OCI-LY7 (cell line): ENCODE measurements around the gene ERCC5. TPM values are rescaled to one million over a fixed set of nuclear protein-coding genes. Genes with fewer than 3 reads are reported as not detected.

Experiments used
- BruUV-seq: library from RNA; stranded (reverse); fragments of 400-500 nt; replicated peaks from 2 replicates; lab custom pipeline; 2021; lab: Mats Ljungman, UMichigan
- CTCF ChIA-PET: fragments of 300-600 bp; sonication (Branson Sonifier 250); formaldehyde crosslinking; loops from one replicate; lab custom pipeline; 2022; ENCODE audit warnings: antibody characterized with exemption; ENCODE audit not compliant: unreplicated experiment; lab: Charles Lee
- POLR2A ChIA-PET: fragments of 300-600 bp; sonication (Branson Sonifier 250); formaldehyde crosslinking; loops from one replicate; lab custom pipeline; 2022; ENCODE audit warnings: antibody characterized with exemption; lab: Charles Lee
- DNase-seq: peaks from one replicate; pipeline ENCODE4 v3.0.0-alpha.2; 2015; ENCODE audit warnings: low spot score
- H2AFZ ChIP-seq: fragments of 200-600 bp; sonication (generic), shearing (Covaris generic); 2 replicates; pipeline ENCODE4 v1.6.1; 2014; ENCODE audit warnings: mild to moderate bottlenecking, antibody characterized with exemption, low read length, moderate library complexity
- H3K27ac ChIP-seq: fragments of 200-600 bp; sonication (generic); 2 replicates; pipeline ENCODE4 v1.5.1; 2014; ENCODE audit warnings: mixed run types, low read depth, mild to moderate bottlenecking, moderate library complexity, low read length, inconsistent platforms; ENCODE audit not compliant: poor library complexity, severe bottlenecking
- H3K36me3 ChIP-seq: fragments of 200-600 bp; sonication (generic); 2 replicates; pipeline ENCODE4 v1.6.1; 2014; ENCODE audit warnings: mild to moderate bottlenecking, antibody characterized with exemption, low read length, moderate library complexity, mixed read lengths; ENCODE audit not compliant: insufficient read depth
- H3K4me1 ChIP-seq: fragments of 200-600 bp; sonication (generic); 2 replicates; pipeline ENCODE4 v1.5.1; 2014; ENCODE audit warnings: mild to moderate bottlenecking, low read length; ENCODE audit not compliant: insufficient read depth, poor library complexity, severe bottlenecking
- H3K4me2 ChIP-seq: fragments of 200-600 bp; sonication (generic); 2 replicates; pipeline ENCODE4 v1.6.1; 2014; ENCODE audit warnings: mild to moderate bottlenecking, low read length
- H3K4me3 ChIP-seq: fragments of 200-600 bp; sonication (generic); 2 replicates; pipeline ENCODE4 v1.5.1; 2014; ENCODE audit warnings: mild to moderate bottlenecking, low read depth, low read length; ENCODE audit not compliant: poor library complexity, severe bottlenecking
- H3K79me2 ChIP-seq: fragments of 200-600 bp; sonication (generic); 2 replicates; pipeline ENCODE4 v1.6.1; 2016; ENCODE audit warnings: low read depth, mild to moderate bottlenecking, low read length, moderate library complexity, mixed read lengths; ENCODE audit not compliant: insufficient read depth
- H3K9me2 ChIP-seq: fragments of 200-600 bp; sonication (generic); 2 replicates; pipeline ENCODE4 v1.6.1; 2016; ENCODE audit warnings: mild to moderate bottlenecking, low read length, mixed read lengths; ENCODE audit not compliant: insufficient read depth
- H3K9me3 ChIP-seq: fragments of 200-600 bp; sonication (generic); 2 replicates; pipeline ENCODE4 v1.6.1; 2014; ENCODE audit warnings: mild to moderate bottlenecking, mixed run types, low read length, mixed read lengths
- H4K20me1 ChIP-seq: fragments of 200-600 bp; sonication (generic); 2 replicates; pipeline ENCODE4 v1.6.1; 2014; ENCODE audit warnings: mild to moderate bottlenecking, antibody characterized with exemption, low read length, moderate library complexity, mixed read lengths; ENCODE audit not compliant: insufficient read depth
- CTCF ChIP-seq: fragments of 200-600 bp; sonication (generic); conservative IDR thresholded peaks from 2 replicates; pipeline ENCODE4 v1.5.1; 2014; ENCODE audit warnings: mild to moderate bottlenecking, antibody characterized with exemption, low read length, moderate library complexity, mixed read lengths
- EZH2phosphoT487 ChIP-seq: fragments of 200-600 bp; sonication (generic); IDR thresholded peaks from 2 replicates; pipeline ENCODE4 v1.6.1; 2018; ENCODE audit warnings: low read depth, borderline replicate concordance, mild to moderate bottlenecking, mixed run types, antibody characterized with exemption, low read length, moderate library complexity, mixed read lengths
- intact Hi-C: fragments of 100-400 bp; cut with micrococcal nuclease; formaldehyde crosslinking; loops from one replicate; pipeline ENCODE4 v1.10.0; 2022; ENCODE audit not compliant: unreplicated experiment
- total RNA-seq, 2 experiments: library from RNA; depleted of rRNA in 1 of 2; stranded (reverse); fragments of >200 nt in 1 of 2; shearing (Covaris generic) in 1 of 2; gene quantifications; 2 replicates each; pipeline ENCODE4 v1.2.3, GENCODE V29; 2014 to 2022

The ERCC5 gene
- total RNA-seq, 2 experiments from 2014 or later, result 37.9 to 38.5 TPM

- no TSS peak for BruUV-seq
- CTCF ChIA-PET, result no interaction called here
Observed at GRCh38 chr13:102839462-102839861, 6.4 kb upstream of the ERCC5 start.

DNA sequence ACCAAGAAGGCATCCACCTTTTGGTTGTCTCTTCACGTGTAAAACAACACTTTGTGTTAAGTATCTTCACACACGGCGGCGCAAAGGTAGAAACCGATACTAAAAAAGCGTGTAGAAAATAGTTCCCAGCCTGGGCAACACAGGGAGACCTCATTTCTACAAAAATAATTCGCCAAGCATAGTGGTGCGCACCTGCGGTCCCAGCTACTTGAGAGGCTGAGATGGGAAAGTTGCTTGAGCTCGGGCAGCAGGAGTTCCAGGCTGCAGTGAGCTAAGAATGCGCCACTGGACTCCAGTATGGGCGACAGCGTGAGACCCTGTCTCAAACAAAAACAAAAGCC lies 573 bp upstream of the ERCC5 start:
- no peak for DNase-seq
- POLR2A ChIA-PET, result interaction anchor here (1.1 to 1.5 kb wide), 3 partner anchors 249 to 264 kb away, joined by 3 to 6 read pairs (median 4); partner anchors contain the start of gene TPP2
- TF ChIP-seq EZH2phosphoT487, result no peak
- no peak for TF ChIP-seq CTCF
- CTCF ChIA-PET, result no interaction called here
- Histone ChIP-seq H3K9me3 (no peaks in the 10 kb centered on the region), H2AFZ (peak overlapping the region; percentile 82), H3K27ac (peak overlapping the region; percentile 89), H3K36me3 (peaks cover 2% of the 10 kb centered on the region; the same call in 1 of the 2 replicates), H3K79me2 (peaks cover 31% of the 10 kb centered on the region), H3K4me1 (peaks cover 15% of the 10 kb centered on the region), H3K4me2 (peak overlapping the region; percentile 98), H3K9me2 (no peaks in the 10 kb centered on the region), H4K20me1 (no peaks in the 10 kb centered on the region; the same call in 1 of the 2 replicates), H3K4me3 (peak overlapping the region; percentile 99)
- intact Hi-C loops, result loop anchor here (5.0 kb wide), 1 partner anchor 73 kb away; the partner anchor contains the start of gene TEX30
- BruUV-seq, result TSS peak; percentile 89

More at GRCh38 chr13:102839462-102839861, 6.4 kb upstream of the ERCC5 start:
- intact Hi-C loops, result no loop called here
- no peak for DNase-seq
- Histone ChIP-seq H3K4me2 (no peak overlapping the region), H3K79me2 (no peaks in the 10 kb centered on the region), H3K27ac (no peak overlapping the region), H3K4me3 (no peak overlapping the region), H3K36me3 (no peaks in the 10 kb centered on the region), H3K9me2 (no peaks in the 10 kb centered on the region), H3K4me1 (peaks cover under 1% of the 10 kb centered on the region), H2AFZ (no peak overlapping the region), H4K20me1 (no peaks in the 10 kb centered on the region), H3K9me3 (no peaks in the 10 kb centered on the region)
- TF ChIP-seq EZH2phosphoT487, result no peak
- no peak for TF ChIP-seq CTCF
- POLR2A ChIA-PET, result no interaction called here
